Brain microvascular endothelial cell (primary cell): ENCODE measurements around the gene AVP.

Experiments
- DNase-seq: peaks from one replicate; pipeline ENCODE4 v3.0.0-alpha.2; 2020
- H3K27ac ChIP-seq: fragments of 250-450 bp; sonication (Bioruptor Pico); 2 replicates; pipeline ENCODE4 v1.5.1; 2020; ENCODE audit warnings: mild to moderate bottlenecking, moderate library complexity
- H3K27me3 ChIP-seq: fragments of 250-450 bp; sonication (Bioruptor Pico); replicated peaks from 2 replicates; pipeline ENCODE4 v1.5.1; 2020; ENCODE audit warnings: mild to moderate bottlenecking
- H3K36me3 ChIP-seq: fragments of 250-450 bp; sonication (Bioruptor Pico); replicated peaks from 2 replicates; pipeline ENCODE4 v1.5.1; 2020; ENCODE audit warnings: mild to moderate bottlenecking
- H3K4me3 ChIP-seq: 2 replicates; pipeline ENCODE4 v1.5.1; 2011; ENCODE audit warnings: low read depth, mild to moderate bottlenecking, control low read depth, low read length, moderate library complexity
- in situ Hi-C: cut with HindIII; loops from 2 replicates; pipeline ENCODE4 v1.10.0; 2017; ENCODE audit warnings: low sequenced_read_pairs, low pct_ligation_motif_present
- TF ChIP-seq, protein P1 (sequence below): IDR thresholded peaks from 2 replicates; pipeline ENCODE4 v1.5.1; 2011; ENCODE audit warnings: low read depth, mild to moderate bottlenecking, moderate library complexity, low read length, control low read depth, inconsistent platforms; ENCODE audit errors: missing control alignments

Gene AVP

DNA sequence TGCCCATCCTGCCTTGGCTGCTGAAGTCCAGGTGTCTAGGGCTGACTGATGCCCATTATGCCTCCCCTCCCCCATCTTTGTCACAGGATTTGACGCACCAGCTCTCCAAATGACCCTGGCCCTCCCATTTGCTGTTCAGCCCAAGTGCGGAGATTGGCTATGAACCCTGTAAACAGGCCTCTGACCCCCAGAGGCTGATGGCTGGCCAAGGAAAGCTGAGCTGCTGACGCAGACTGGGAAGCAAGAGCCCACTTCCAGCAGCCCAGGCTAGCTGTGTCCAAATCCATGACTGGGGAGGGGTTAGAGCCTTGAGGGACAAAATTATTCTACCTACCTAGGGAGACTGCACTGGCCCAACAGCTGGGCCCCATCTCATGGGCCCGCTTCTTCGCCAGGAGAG is 41.9 kb downstream of the AVP start:
- Histone ChIP-seq H3K27ac (no peak overlapping the region), H3K27me3 (no peaks in the 10 kb centered on the region), H3K4me3 (no peak overlapping the region), H3K36me3 (peaks cover 22% of the 10 kb centered on the region)
- in situ Hi-C loops = no loop called here
- DNase-seq = no peak
- TF ChIP-seq, protein P1, sequence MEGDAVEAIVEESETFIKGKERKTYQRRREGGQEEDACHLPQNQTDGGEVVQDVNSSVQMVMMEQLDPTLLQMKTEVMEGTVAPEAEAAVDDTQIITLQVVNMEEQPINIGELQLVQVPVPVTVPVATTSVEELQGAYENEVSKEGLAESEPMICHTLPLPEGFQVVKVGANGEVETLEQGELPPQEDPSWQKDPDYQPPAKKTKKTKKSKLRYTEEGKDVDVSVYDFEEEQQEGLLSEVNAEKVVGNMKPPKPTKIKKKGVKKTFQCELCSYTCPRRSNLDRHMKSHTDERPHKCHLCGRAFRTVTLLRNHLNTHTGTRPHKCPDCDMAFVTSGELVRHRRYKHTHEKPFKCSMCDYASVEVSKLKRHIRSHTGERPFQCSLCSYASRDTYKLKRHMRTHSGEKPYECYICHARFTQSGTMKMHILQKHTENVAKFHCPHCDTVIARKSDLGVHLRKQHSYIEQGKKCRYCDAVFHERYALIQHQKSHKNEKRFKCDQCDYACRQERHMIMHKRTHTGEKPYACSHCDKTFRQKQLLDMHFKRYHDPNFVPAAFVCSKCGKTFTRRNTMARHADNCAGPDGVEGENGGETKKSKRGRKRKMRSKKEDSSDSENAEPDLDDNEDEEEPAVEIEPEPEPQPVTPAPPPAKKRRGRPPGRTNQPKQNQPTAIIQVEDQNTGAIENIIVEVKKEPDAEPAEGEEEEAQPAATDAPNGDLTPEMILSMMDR = no peak

DNA sequence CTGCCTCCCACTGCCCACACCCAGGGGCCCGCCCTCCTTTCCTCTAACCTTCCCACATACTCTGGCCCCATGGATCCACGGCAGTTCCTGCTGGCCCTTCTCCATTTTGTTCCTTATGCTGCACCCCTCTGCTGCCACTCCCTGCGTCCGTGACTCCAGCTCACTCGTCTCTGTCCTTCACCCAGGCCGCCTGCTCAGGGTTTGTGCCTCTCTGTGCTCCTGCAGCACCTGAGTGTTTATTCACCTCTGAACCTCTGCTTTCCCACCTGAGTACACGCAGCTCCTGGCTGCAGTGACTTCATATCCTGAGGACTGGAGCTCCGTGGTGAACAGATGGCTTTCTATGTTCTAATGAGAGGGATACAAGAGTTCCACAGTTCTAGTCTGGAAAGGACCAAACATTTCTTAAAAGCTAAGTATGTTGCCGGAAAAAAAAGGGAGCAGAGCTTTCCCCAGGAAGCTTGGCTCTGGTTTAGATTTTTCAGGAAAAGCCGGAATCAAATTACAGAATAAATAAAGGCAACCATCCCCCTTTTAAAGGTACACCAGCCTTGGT is 42.6 kb downstream of the AVP start:
- Histone ChIP-seq H3K27ac (no peak overlapping the region), H3K4me3 (no peak overlapping the region), H3K36me3 (peaks cover 26% of the 10 kb centered on the region), H3K27me3 (no peaks in the 10 kb centered on the region)
- TF ChIP-seq, protein P1 = no peak
- no peak for DNase-seq
- in situ Hi-C loops = no loop called here

DNA sequence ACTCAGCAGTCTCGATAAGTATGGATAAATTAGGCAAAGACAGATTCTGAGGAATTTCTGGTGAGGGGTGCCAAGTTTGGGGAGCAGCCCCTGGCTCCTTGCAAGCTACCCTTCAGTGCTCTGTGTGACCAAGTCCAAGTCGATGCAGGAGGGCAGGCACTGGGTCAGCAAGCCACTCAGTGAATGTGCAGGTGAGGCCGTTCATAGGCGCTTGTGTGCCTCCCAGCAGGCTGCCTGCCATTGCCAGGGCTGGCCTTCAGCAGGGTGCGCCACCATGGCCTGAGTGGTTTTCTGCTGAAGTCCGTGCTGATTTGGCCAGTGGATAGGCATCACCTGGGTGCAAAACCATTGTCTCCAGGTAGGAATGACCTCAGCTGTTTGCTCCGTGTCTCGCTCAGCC is 44.4 kb downstream of the AVP start:
- no peak for DNase-seq
- TF ChIP-seq, protein P1 = no peak
- no peaks in the 10 kb centered on the region for H3K27me3 ChIP-seq
- H3K4me3 ChIP-seq = no peak overlapping the region
- no peak overlapping the region for H3K27ac ChIP-seq
- H3K36me3 ChIP-seq = peaks cover 44% of the 10 kb centered on the region
- in situ Hi-C loops = no loop called here

DNA sequence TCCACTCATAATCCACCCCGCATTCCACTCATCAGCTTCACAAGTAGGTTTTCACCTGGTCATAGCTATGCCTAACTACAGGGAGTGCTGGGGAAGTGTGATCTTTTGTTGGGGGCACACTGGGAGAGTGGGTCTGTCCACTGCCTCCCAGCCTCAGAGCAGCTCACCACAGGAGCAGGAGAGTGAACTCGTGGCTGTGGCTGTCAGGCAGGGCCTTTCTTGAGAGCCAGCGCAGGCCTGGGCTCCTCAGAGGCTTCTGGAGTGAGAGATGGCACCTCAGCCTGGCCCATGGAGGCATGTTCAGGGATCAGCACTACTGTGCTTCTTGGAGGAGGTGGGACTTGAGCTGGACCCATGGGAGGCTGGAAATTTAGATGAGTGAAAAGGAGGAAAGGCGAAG is 45.1 kb downstream of the AVP start:
- in situ Hi-C loops = no loop called here
- H3K4me3 ChIP-seq = no peak overlapping the region
- DNase-seq = no peak
- peaks cover 47% of the 10 kb centered on the region for H3K36me3 ChIP-seq
- no peaks in the 10 kb centered on the region for H3K27me3 ChIP-seq
- no peak overlapping the region for H3K27ac ChIP-seq
- TF ChIP-seq, protein P1 = no peak

DNA sequence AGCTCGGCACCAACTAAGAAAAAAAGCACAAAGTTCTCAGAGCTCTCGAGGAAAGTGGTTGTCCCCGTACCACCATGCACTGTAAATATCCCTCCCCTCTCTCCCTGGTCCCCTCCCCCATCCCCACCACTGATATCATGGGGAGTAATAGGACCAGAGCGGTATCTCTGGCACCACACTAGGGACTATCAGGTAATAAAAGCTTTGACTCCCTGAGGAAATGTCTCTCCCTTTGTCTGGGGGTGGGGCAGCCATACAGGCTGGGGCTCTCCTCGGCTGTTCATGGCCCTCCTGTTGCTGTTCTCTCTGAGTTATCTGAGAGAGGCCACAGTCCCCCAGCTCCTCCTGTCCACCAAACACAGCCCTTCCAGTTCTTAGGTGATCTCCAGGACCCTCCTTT is 46.1 kb downstream of the AVP start:
- DNase-seq = no peak
- Histone ChIP-seq H3K4me3 (no peak overlapping the region), H3K27me3 (no peaks in the 10 kb centered on the region), H3K36me3 (peaks cover 50% of the 10 kb centered on the region), H3K27ac (no peak overlapping the region)
- in situ Hi-C loops = no loop called here
- TF ChIP-seq, protein P1 = no peak

DNA sequence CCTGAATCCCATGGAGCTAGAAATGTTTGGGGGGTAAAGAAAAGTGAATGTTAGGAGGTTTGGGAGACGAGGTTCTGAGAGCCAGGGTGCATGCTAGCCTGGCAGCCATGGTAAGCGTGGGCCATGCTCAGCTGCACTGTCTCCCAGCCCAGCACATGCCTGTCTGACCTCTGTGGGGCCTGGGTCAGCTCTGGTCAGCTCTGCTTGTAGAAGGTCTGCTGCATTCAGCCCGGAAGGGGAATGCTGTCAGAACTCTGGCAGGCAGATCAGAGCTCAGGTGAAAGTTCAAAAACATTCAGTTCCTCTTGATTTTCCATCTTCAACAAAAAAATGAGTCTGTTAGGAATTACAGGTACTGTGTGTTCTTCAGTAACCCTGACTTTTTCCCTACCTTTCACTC is 46.9 kb downstream of the AVP start:
- H3K36me3 ChIP-seq = peaks cover 53% of the 10 kb centered on the region
- DNase-seq = no peak
- no peaks in the 10 kb centered on the region for H3K27me3 ChIP-seq
- TF ChIP-seq, protein P1 = no peak
- no peak overlapping the region for H3K4me3 ChIP-seq
- in situ Hi-C loops = no loop called here
- H3K27ac ChIP-seq = no peak overlapping the region
